DMS114 treated with DMSO at 0.1 percent for 48 hours (cell line): Measurements from ENCODE around the gene CTAGE6.
"Not testable (repeated sequence)": the region's sequence is repeated elsewhere in the genome, so short reads cannot be mapped to it uniquely, and the experiment has no call there.

Source experiments
- DNase-seq: peaks from one replicate; lab custom pipeline; 2025; ENCODE audit not compliant: unreplicated experiment; lab: John Stamatoyannopoulos, UW

CTAGE6 gene

DNA sequence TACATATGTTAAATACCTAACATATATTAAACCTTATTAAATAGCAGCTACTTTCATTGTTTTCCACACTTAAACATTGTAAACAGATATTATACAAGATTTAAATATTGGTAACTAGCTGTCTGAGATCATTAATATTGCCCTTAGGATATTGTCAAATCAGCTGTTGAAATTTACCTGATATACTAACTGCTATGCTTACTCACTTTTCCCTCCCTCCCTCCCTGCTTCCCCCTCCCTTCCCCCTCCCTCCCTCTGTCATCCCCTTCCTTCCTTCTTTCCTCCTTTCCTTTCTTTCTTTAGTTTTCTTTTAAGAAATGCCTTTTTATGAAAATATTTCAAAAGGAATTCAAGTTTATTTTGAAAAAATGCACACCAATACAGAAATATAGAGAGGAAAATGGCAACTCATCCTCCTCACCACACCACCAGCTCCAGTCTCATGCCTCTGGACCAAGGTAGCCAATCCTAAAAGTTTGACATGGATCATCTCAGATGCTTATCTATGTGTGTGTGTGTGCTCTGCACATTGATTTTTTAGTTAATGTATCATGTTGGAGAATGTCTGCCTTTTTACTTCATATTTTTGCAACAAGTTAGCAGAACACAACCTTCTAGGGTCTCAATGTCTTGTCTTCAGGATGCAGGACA, 41.8 kb downstream of the CTAGE6 start:
- DNase-seq: not testable (repeated sequence)

DNA sequence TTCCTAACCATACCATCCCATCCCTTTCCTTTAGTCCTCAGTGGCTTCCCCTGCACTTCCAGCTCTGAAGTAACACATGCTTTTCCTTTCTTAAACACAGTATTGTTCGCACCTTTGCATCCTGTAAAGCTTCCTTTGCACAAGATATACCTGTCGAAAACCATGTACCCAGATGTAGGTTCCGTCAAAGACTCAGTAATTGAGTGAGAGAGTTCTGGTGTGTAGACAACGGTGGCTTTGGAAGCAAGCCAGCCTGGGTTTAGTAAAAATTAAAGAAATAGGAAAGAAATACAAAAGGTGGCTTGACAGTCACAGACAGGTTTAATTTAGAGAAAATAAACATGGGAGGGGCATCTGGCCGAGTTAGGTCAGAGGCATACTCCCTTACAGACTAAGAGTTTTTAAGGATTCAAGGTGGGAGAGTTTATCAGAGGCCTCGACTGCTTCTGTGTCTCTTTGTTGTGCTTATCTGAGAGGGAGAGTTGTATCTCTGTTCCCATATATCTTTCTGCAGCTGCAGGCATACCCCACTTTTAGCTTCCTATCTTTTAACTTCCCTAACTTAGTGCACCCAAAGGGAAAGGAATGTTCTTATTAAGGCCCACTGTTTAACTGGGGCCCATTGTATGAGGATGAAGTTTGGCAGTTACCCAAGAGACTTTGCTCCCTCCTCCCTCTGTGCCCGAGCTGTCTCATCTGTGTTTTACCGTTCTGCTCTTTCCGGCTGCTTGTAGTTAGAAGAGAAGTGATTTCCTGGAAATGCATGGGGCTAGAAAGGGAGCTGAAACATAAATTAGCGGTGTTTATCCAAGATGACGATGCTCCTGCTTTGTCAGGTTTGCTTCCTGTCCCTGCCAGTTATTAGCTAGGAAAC, 42.7 kb downstream of the CTAGE6 start:
- not testable (repeated sequence) for DNase-seq

GRCh38 chr7:143712381-143712780, 45.1 kb downstream of the CTAGE6 start:
- DNase-seq: not testable (repeated sequence)

- not testable (repeated sequence) for DNase-seq
Observed at GRCh38 chr7:143711727-143712324, 45.7 kb downstream of the CTAGE6 start.

DNA sequence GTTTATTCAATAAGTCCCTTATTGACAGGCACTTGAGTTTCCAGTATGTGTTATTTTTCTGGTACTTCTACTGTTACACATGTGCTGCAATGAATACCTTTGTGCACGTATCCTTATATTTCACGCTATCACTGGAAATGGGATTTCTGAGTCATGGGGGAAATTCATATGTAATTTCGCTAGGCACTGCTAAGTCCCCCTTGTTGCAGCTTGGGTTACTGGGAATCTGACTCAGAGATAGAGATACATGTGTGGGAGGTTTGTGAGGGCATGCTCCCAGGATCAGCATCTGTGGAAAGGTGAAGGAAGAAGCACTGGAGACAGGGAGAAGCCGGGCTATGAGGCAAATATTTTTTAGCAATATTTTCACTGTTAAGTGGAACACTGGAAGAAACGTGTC, 47.6 kb downstream of the CTAGE6 start:
- not testable (repeated sequence) for DNase-seq
